Glomerular endothelial cell (primary cell): ENCODE results near the gene PBOV1. TPM values are rescaled to one million over a fixed set of nuclear protein-coding genes. Genes with fewer than 3 reads are reported as not detected.

Experiments used
- DNase-seq: peaks from one replicate; pipeline ENCODE4 v3.0.0-alpha.2; 2011; ENCODE audit warnings: low read depth, low spot score; ENCODE audit errors: extremely low read depth
- total RNA-seq: library from RNA; depleted of rRNA; stranded (reverse); fragments of >200 nt; gene quantifications from 2 replicates; pipeline ENCODE4 v1.2.3, GENCODE V29; 2015

PBOV1 gene
- total RNA-seq, 1 donor from 2014 or later, result not detected

DNA sequence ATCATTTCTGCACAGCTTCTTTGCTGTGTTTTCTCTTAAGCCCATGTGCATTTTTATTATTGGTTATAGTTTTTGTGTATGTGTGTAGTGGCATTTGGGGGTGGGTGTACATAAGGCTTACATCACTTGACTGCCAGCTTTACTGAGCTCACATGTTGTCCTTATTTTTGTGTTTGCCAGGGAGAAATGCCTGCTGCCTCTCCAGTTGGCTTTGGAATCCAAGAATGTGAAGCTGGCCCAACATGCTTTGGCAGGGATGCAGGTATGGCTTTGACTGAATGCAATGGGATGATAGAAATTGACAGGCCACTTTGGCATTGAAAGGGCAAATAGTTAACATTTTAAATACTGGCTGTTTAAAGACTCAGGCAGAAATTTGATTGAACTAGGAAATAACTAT is 11.4 kb downstream of the PBOV1 start:
- no peak for DNase-seq

- DNase-seq, result no peak
Measured at GRCh38 chr6:138205437-138206094, 12.7 kb downstream of the PBOV1 start.

GRCh38 chr6:138204792-138205384 is 13.4 kb downstream of the PBOV1 start:
- no peak for DNase-seq

GRCh38 chr6:138204303-138204702 is 14.0 kb downstream of the PBOV1 start:
- no peak for DNase-seq

GRCh38 chr6:138203315-138203714 is 15.0 kb downstream of the PBOV1 start:
- no peak for DNase-seq

- DNase-seq, result no peak
Measured at GRCh38 chr6:138201836-138202235, 16.5 kb downstream of the PBOV1 start.

GRCh38 chr6:138198430-138199091 is 19.7 kb downstream of the PBOV1 start:
- no peak for DNase-seq

DNA sequence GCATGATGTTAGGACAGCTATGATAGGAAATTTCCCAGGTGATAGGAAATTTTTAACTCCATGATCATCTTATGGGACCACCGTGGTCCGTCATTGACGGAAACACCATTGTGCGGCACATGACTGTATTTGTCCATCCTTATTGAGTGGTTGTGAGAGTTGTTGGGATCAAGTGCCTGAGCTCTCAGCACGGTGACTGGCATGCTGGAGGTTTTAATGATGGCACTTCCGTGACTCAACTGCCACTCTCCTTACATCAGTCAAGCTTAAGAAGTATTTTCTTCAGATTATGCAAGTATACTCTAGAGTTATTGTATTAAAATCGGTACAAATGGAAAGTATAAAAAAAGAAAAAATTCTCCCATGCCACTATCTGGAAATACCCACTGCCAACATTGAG is 20.7 kb downstream of the PBOV1 start:
- DNase-seq, result no peak

GRCh38 chr6:138196122-138196738 is 22.1 kb downstream of the PBOV1 start:
- DNase-seq, result no peak

DNA sequence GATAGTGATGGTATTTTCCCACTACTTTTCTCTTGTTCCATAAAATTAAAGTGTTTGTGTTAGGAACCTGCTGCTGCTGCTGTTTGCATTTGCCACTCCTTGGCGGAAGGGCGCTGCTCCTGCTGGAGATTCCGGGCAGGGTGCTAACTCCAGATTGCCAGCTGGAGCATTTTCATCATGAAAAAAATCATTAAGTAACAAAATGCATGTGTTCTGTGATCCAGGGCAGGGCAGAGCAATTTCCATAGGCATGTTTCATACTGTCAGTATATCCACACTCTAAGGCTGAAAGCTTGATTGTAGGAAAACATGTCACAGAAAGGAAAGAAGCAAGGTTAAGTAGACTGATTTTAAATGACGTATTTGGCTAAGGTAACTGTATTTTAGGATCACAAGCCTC is 24.0 kb downstream of the PBOV1 start:
- DNase-seq, result no peak

- DNase-seq, result no peak
Measured at GRCh38 chr6:138188278-138188941, 29.9 kb downstream of the PBOV1 start.

- no peak for DNase-seq
Measured at GRCh38 chr6:138187156-138187555, 31.1 kb downstream of the PBOV1 start.

GRCh38 chr6:138184230-138184629 is 34.1 kb downstream of the PBOV1 start:
- no peak for DNase-seq

- DNase-seq, result no peak
Measured at GRCh38 chr6:138183790-138184134, 34.5 kb downstream of the PBOV1 start.

DNA sequence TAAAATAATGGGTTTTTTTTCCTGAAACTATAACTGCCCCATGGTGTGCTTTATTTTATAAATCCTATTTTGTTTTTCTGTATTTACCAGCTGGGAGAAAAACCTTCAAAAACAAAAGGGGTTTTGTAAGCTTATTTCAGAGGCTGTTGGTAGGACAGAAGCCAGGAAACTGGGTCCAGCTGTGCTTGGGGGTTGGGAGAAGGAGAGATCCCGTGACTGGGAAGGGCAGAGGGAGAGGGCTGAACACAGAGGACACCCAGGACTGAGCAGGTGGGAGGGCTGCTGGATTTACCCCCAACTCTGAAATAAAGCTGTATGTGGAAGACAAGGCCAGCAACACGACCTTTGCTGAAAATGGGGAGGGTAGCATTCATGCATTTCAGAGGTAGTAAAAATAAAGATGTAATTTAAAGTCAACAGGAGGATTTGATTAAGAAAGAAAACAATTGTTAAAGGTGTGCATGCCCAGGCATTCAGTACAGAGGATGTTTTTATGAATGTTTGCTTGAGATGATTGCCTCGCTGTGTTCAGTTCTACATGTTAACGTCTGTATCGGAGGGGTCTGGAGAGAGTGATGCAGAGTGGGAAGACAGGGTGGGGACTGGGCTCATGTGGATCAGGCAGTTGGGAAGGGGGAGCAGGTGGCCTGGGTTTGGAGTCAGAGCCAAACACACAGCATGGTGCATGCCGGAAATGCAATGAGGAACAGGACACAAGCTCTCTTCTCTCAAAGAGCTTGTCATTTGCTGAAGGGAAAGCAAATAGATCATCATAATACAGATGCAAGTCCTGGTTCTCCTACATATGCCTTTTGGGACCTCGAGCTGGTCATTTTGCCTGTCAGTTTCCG is 35.1 kb downstream of the PBOV1 start:
- DNase-seq, result no peak

DNA sequence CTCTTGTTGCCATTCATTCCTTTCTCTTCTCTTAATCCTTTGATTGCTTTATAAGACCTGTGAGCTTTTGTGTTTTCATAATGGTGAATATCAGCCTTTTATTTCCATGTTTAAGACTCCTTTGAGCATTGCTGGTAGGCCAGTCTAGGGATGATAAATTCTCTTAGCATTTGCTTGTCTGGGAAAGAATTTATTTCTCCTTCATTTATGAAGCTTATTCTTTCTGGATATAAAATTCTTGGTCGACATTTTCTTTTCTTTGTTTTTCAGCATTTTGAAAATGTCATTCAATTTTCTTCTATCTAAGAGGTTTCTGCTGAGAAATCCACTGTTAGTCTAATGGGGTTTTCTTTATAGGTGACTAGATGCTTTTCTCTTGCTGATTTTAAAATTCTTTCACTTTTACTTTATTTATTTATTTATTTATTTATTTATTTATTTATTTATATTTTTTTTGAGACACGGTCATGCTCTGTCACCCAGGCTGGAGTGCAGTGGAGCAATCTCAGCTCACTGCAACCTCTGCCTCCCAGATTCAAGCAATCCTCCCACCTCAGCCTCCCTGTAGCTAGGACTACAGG is 41.5 kb downstream of the PBOV1 start:
- no peak for DNase-seq

- DNase-seq, result no peak
Measured at GRCh38 chr6:138175596-138175995, 42.7 kb downstream of the PBOV1 start.
